Stimulated activated CD4-positive, alpha-beta T cell treated with anti-CD3 and anti-CD28 coated beads, Interleukin-2, amount 100 ng/mL, for 48 hours (primary cell): ENCODE measurements around the gene PLEKHA6.

Experiments used
- DNase-seq, 2 donors: peaks; one replicate each; pipeline ENCODE4 v3.0.0-alpha.2; 2020

PLEKHA6 gene, protein sequence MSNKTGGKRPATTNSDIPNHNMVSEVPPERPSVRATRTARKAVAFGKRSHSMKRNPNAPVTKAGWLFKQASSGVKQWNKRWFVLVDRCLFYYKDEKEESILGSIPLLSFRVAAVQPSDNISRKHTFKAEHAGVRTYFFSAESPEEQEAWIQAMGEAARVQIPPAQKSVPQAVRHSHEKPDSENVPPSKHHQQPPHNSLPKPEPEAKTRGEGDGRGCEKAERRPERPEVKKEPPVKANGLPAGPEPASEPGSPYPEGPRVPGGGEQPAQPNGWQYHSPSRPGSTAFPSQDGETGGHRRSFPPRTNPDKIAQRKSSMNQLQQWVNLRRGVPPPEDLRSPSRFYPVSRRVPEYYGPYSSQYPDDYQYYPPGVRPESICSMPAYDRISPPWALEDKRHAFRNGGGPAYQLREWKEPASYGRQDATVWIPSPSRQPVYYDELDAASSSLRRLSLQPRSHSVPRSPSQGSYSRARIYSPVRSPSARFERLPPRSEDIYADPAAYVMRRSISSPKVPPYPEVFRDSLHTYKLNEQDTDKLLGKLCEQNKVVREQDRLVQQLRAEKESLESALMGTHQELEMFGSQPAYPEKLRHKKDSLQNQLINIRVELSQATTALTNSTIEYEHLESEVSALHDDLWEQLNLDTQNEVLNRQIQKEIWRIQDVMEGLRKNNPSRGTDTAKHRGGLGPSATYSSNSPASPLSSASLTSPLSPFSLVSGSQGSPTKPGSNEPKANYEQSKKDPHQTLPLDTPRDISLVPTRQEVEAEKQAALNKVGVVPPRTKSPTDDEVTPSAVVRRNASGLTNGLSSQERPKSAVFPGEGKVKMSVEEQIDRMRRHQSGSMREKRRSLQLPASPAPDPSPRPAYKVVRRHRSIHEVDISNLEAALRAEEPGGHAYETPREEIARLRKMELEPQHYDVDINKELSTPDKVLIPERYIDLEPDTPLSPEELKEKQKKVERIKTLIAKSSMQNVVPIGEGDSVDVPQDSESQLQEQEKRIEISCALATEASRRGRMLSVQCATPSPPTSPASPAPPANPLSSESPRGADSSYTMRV

DNA sequence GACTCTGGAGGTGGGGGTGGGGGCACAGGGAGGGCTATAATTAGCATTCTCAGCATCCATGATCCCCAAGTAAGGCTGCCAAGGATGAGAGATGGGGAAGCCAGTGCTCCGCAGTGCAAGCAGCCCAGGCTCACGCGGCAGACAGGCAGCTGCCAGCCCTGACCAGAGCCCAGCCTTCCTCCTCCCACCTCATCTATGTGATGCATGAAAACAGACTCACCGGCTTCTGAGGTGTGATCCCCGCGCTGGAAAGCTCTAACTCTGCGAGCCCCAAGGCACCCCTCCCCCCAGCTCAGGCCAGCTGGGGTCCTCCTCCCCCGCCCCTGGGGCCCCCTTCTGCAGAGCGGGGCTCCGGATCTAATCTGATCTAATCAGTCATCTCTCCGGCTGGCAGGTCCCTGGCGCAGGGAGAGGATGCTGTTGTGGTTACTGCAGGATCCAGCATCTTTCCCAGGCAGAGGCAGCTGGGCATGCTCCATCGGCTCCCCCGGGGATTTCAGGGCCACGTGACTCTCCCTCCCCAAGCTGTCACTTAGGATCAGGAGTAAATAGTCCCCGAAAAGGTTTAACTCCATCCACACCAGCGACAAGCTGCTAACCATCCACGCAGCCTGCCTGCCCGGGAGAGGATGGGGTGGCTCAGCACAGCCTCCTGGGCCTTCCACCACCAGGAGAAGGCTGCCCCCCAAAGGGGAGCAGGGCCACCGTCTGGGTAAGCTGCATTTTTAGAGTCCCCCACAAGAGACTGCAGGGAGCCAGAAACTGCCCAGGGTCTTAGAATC lies at the start of gene PLEKHA6:
TSS of gene PLEKHA6 (minus strand) at position 456 of the 782 bp plus-strand sequence. CDS start 86,202 bp downstream, outside the sequence.
- no peak for DNase-seq

- no peak for DNase-seq
Observed at GRCh38 chr1:204409123-204409522, 49.4 kb upstream of the PLEKHA6 start.

- no peak for DNase-seq
Observed at GRCh38 chr1:204408602-204409001, 48.9 kb upstream of the PLEKHA6 start.

DNA sequence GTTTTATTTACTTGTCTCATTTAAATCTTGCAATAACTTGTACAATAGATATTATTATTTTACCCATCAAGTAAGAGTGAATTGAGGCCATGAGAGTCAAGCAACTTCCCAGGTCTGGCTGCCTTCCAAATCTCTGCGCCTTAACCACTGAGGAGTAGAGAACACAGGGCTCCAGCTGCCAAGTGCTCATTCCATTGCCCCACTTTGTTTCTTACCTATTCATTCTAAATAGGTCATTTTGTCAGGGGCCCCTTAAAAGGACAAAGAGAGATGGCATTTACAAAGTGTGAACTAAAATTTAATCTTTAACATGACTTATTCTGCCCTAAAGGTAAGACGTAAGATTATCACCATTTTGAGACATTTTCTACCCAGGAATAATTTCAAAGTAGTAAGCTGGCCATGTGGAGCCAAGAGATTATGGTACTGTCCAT lies 48.4 kb upstream of the PLEKHA6 start:
- no peak for DNase-seq

DNA sequence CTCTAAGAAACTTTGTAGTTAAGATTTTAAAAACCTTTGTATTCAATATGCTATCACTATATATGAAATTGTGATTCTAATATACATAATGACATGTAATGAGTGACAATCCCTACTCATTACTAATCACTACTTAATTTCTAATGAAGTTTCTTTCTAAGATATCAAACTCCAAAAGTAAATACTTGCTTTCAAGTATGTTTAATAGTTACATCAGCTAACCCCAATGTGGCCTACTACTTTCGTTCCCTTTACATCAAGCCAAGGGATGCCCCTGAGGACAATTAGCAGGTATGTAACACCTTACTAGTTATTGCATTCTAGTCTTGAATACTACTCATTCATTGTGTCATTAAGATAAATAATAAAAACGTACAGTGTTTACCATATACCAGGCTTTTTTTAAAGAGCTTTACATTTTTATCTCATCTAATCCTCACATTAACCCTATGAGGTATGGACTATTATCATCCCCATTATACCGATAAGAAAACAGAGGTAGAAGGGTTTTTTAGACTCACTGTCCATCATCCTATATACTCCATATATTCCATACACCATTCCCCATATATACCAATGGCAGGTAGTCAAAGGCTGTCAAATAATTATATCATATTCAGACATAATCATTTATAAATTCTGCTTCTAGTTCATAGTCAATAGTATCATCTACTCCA lies 47.7 kb upstream of the PLEKHA6 start:
- no peak for DNase-seq

DNA sequence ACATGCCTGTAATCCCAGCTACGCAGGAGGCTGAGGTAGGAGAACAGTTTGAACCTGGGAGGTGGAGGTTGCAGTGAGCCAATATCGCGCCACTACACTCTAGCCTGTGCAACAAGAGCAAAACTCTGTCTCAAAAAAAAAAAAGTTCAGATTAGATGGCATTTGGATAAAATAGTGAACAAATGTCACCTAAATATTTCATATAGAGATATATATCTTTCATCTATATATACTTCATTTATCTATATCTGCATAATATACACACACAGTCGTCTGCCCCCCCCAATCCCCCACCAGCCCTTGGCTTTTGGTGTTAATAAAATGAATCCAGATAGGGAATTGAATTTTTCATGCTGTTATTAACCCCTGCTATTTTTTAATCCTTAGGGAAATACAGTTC lies 46.9 kb upstream of the PLEKHA6 start:
- no peak for DNase-seq

GRCh38 chr1:204405988-204406387 lies 46.3 kb upstream of the PLEKHA6 start:
- DNase-seq, result no peak

DNA sequence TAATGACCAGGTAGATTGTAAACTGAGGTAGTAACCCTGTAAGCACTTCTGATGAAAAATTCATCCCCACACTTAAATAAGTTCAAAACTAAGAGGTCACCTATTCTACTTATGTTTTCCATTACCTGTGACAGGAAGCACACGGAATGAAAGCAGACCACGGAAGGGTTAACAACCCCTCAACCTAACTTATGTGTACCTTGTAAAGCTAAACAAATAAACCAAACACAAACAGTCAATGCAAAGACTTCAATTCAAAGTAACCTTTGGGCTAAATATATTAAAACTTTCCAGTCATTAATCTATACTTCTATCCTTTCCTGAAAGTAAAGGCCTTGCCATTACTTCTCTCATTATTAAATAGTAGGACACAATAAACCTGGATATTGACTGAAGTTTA lies 44.9 kb upstream of the PLEKHA6 start:
- no peak for DNase-seq

- no peak for DNase-seq
Observed at GRCh38 chr1:204402391-204402790, 42.7 kb upstream of the PLEKHA6 start.

- DNase-seq, result no peak
Observed at GRCh38 chr1:204401730-204402129, 42.0 kb upstream of the PLEKHA6 start.

DNA sequence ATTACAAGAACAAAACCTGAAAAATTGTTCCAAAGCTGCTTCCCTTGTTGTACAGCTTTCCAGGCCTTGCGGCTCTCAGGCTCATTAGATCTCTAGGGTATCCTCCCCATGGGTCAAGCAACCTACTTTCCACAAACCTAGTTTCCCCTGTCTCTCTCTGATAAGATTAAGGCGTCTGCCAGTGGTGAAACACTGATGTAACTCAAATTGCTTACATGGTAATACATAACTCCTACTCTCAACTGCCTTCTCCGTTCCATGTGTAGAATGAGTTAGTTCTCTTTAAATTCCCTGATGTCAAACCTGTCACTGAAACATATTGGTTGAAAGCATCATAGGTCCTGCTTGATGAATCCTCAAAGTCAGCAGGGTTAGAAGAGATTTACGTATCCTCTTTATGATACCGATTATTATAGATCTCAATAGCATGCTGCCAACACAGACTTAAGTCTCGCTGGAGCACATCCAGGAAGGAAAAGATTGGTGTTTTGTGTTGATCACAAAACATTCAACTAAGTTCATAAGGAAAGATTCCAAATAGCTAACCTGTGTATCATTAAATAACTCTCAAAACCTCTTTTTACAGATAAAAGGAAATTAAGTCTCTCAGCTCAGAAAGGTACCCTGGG lies 41.3 kb upstream of the PLEKHA6 start:
- no peak for DNase-seq

DNA sequence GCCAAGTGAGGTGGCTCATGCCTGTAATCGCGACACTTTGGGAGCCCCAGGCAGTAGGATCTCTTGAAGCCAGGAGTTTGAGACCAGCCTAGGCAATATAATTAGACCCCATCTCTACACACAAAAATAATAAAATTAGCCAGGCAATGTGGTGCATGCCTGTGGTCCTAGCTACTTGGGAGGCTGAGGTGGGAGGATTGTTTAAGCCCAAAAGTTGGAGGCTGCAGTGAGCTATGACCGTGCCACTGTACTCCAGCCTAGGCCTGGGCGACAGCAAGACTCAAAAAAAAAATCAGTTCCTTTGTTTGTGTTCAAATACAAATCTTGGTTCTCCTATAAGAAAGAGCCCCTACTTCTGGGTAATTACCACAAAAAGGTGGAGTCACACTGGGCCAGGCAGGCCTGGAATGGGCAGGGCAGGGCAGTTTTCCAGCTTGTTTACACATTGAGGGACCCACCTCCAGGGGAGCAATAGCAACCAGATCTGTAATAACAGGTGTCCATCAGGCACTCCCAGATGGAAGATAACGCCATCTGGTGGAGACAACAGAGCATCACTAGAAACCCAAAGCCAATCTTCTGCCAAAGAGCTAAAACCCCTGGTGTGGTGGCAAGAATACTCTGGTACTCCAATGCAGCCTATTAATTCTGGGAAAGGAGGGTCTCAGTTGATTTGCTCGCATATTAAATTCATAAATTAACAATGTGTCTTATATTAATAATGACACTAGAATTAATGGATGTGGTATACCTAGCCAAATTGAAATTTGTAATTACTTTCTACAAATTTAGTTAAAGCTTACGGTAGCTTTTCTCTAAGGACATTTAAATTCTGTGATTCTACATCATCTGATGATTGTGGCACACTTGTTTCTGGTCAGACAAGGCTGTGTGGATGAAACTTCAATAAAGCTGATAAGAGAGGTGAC lies 38.7 kb upstream of the PLEKHA6 start:
- peak in 1 of 2 donors; percentile 30 for DNase-seq

DNA sequence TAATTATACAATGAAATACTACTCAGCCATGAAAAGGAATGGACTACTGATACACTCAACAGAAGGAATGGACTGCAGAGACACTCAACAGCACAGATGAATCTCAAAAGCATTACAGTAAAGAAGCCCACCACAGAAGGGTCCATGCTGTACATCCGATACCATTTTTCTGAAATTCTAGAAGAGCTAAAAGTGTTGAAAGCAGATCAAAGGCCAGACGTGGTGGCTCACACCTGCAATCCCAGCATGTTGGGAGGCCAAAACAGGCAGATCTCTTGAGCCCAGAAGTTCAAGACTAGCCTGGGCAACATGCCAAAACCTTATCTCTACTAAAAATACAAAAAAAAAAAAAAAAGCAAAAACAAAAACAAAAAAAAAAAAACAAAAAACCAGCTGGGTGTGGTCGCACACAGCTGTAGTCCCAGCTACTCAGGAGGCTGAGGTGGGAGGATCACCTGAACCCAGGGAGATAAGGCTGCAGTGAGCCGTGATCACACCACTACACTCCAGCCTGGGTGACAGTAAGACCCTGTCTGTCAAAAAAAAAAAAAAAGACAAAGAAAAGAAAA lies 36.4 kb upstream of the PLEKHA6 start:
- DNase-seq, result no peak

DNA sequence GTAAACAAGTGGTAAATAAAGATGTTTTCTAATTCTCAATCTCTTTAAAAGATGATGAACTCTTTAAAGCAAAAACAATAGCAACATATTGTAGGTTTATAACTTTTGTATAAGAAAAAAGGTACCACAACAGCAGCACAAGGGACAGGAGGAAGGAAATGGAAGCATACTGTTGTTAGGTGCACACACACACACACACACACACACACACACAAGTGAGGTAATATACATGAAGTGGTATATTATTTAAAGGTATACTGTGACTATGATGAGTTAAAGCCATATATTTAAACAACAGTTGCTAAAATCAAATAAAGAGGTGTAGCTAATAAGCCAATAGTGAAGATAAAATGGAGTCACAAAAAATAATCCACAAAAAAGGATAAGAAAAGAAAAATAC lies 31.9 kb upstream of the PLEKHA6 start:
- no peak for DNase-seq

DNA sequence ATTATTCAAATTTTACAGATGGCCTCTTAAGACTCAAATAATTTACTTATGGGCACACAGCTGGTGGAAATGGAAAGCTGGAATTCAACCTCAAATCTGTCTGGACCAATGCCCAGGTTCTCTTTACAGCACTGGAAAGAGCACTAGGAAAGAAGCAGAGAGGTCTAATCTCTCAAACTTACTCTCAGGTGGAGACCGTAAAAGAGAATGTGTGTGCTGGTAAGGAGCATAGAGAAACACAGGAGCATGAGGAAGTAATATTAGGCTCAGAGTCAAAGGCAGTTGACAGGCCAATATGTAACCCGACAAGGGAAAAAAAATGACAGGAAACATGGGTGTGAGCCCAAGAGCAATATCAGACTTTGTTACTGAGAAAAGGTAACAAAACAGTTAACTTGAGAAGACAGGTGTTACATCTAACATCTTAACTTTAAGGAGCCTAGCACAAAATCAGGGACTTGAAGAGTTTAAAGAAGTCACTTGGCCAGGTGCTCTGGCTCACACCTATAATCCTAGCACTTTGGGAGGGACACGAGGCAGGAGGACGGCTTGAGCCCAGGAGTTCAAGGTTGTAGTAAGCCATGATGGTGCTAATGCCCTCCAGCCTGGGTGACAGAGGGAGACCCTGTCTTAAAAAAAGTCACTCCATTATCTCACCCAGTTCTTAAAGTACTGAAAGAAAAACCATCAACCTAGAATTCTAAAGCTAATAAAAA lies 31.2 kb upstream of the PLEKHA6 start:
- no peak for DNase-seq

- no peak for DNase-seq
Observed at GRCh38 chr1:204385727-204386126, 26.0 kb upstream of the PLEKHA6 start.

DNA sequence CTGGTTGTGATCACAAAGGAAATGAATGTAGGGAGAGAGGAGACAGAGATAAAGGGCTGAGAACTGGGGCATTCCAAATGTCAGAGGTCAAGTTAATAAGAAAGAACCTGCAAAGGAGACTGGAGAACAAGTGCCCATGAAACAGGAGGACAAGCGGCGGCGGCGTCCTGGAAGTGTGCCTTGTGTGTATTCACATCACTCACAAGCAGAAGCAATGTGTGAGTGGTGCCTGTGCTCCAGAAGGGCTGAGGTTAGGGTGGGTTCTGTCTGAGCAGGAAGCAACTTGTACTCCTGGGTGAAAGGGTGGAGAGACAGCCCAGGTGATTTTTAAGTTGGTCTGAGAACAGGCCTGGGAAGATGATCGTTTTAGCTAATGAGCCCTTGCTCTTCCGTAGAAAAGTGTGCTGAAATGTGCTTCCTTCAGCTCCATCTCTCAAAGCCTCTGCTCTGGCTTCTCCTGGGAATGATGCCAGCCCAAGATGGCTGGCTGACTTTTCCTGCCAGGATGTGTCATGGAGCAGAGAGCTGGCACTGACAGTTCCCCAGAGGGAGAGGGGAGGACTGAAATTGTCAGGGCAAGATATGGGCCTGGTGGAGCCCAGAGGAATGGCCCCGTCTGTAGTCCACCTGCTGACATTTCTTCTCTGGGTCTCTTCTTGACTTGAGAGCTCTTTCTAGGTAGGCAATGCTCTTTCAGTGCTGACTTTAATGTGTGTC lies 25.1 kb upstream of the PLEKHA6 start:
- no peak for DNase-seq

- DNase-seq, result no peak
Observed at GRCh38 chr1:204383163-204383904, 23.6 kb upstream of the PLEKHA6 start.
